ENCODE results near the gene POLR2J3. TPM values are rescaled to one million over a fixed set of nuclear protein-coding genes. Genes with fewer than 3 reads are reported as not detected.
"Not testable (repeated sequence)": the region's sequence is repeated elsewhere in the genome, so short reads cannot be mapped to it uniquely, and the experiment has no call there.

POLR2J3 gene
- total RNA-seq: 63.1 and 67.8 TPM in 2 replicates

- intact Hi-C loops (cut with micrococcal nuclease): not testable (repeated sequence)
These were observed at the start of gene POLR2J3 for GRCh38 chr7:102572261-102573239. Gene POLR2J3, minus strand, starts transcription at chr7:102572583. Its CDS starts 62 bp downstream, at chr7:102572521.

- intact Hi-C loops (cut with micrococcal nuclease): not testable (repeated sequence)
These were observed 45.7 kb upstream of the POLR2J3 start for GRCh38 chr7:102618122-102618521.

GRCh38 chr7:102616507-102617125 lies 44.2 kb upstream of the POLR2J3 start, which contains the start of gene RASA4:
Gene RASA4, minus strand, starts transcription at chr7:102616756. Its CDS starts 67 bp downstream, at chr7:102616689.
- intact Hi-C loops (cut with micrococcal nuclease): not testable (repeated sequence)

- intact Hi-C loops (cut with micrococcal nuclease): not testable (repeated sequence)
These were observed 43.5 kb upstream of the POLR2J3 start for GRCh38 chr7:102615930-102616329.

DNA sequence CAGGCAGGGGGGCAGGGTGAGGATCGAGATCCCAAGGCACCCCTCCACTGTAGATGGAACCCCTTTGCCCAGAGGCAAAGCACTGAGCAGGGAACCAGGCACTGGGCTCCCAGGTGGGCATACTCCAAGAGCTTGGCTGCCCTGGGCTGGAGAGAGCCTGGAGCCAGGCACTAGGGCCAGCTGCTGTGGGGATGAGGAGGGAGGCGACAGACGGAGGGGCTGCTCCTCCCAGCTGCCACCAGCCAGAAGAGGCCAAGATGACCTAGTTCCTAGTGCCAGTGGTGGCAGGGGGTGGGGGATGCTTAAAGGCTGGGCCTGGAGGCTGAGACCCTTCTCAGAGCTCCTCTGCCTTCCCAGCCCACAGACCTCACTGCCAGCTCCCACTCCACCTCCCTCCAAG lies 42.5 kb upstream of the POLR2J3 start:
- intact Hi-C loops (cut with micrococcal nuclease): not testable (repeated sequence)

- intact Hi-C loops (cut with micrococcal nuclease): not testable (repeated sequence)
These were observed 41.9 kb upstream of the POLR2J3 start for GRCh38 chr7:102614346-102614697.

DNA sequence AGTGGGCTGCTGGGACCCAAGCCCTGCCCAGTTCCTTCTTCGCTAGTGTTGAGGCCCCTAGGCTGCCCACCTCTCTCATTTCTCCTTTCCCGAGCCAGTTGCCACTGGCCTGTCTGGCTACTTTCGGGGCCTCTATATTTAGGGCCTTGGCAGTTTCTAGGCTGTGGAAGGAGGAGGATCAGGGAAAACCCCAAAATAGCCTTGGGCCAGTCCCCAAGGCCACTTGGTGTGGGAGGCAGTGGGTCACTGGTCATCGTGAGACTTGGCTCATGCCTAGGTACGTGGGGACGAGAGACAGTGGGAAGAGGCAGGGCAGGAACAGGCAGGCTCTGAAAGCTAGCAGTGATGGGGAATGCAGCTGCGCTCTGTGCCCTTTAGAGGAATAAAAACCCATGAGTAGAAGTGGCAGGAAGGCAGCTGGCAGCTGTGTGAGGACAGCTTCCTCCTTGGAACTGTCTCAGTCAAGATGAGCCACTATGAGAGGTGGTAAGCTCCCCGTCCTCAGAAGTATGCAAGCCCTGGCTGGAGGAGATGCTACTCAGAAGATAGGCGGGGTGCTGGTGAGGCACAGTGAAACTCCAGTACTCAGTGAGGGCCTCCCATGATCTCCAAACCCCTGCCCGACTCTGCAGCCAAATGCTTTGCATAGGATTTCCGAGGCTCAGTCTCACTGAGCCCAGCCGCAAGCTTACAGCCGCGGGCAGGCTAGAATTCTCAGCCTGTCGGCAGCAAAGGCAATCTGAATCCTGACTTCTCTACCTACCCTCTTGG lies 41.4 kb upstream of the POLR2J3 start:
- intact Hi-C loops (cut with micrococcal nuclease): not testable (repeated sequence)

DNA sequence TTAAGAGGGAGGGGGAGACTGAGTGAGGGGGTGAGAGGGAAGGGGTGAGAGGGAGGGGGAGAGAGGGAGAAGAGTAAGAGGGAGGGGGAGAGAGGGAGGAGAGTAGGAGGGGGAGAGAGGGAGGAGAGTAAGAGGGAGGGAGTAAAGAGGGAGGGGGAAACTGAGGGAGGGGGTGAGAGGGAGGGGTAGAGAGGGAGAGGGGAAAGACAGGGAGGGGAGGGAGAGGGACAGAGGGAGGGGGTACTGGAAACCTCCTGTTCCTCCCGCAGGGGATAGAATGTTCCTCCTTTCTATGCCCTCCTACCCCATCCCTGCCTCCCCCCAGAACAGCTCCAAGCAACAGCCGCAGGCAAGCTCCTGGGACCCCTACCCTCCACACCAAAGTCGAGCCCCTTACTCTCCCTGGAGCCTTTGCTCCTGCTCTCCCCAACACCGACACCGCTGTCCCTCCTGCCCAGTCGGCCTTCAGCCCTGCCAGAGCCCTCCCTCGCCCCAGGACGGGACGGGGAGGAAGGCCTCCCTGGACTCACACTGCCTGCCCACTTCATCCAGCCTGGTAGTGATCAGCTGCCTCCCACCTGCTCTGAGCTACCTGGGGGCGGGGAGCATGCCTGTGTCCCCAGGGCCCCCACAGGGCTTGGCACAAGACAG lies 39.4 kb upstream of the POLR2J3 start:
- intact Hi-C loops (cut with micrococcal nuclease): not testable (repeated sequence)

- intact Hi-C loops (cut with micrococcal nuclease): not testable (repeated sequence)
These were observed 38.8 kb upstream of the POLR2J3 start for GRCh38 chr7:102611013-102611674.

DNA sequence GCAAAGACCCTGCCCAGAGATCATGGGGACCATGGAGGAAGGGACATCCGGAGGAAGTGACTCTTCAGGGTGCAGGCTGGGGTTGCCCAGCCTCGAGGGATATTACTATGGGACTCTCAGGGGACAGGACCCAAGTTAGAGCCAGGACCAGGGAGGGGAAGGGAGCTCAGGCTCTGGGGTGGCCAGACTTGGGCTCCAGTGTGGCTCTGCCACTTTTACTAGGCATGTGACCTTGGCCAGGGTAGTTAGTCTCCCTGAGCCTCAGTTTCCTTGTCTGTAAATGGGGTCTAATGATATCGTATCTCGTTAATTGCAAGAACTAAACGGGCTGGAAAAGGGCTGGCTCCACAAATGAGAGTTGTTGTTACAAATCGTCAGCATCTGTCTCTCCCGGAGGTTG lies 38.1 kb upstream of the POLR2J3 start:
- intact Hi-C loops (cut with micrococcal nuclease): not testable (repeated sequence)

DNA sequence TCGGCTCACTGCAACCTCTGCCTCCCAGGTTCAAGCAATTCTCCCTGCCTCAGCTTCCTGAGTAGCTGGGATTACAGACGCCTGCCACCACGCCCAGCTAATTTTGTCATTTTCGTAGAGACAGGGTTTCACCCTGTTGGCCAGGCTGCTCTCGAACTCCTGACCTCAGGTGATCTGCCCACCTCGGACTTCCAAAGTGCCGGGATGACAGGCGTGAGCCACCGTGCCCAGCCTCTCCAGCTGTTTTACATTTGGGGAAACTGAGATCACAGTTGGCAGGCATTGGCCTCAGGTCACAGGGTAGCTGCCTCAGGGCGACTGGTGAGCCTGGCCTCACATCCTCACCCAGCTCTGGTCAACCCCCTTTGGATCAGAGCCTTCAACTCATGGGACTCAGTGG lies 37.4 kb upstream of the POLR2J3 start:
- intact Hi-C loops (cut with micrococcal nuclease): not testable (repeated sequence)

GRCh38 chr7:102606848-102607247 lies 34.5 kb upstream of the POLR2J3 start:
- intact Hi-C loops (cut with micrococcal nuclease): not testable (repeated sequence)

DNA sequence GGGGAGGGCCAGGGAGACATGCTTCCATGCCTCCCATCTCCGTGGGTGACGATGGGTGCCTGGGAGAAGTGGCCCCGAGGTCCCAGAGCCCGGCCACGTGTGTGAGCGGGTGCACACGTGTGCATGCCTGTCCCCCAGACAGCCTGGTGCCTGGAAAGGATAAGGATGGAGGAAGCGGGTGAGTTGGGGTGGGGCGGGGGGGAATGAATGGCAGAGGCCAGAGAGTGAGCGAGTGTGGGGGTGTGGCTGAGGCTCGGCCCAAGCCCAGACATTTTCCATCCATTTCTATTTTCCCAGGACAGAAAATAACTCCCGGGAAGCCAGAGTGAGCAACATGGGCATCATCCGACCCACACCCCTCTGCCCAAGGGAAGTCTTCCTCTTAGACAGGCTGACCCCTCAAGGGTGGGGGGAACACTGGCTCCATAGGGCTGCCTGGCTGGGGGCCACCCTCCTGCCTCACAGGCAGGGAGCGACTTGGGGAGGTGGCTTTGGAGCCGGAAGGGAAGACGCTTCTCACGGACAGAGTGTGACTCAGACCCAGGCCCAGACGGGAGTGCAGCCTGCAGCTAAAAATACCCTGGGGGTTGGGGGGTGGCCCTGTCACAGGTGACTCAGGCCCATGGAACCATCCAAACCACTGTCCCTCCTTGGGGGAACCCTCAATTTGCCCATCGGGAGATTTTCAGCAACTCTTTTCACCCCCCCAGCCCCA lies 32.2 kb upstream of the POLR2J3 start:
- intact Hi-C loops (cut with micrococcal nuclease): not testable (repeated sequence)

GRCh38 chr7:102602317-102602716 lies 29.9 kb upstream of the POLR2J3 start:
- intact Hi-C loops (cut with micrococcal nuclease): not testable (repeated sequence)

- intact Hi-C loops (cut with micrococcal nuclease): not testable (repeated sequence)
These were observed 27.3 kb upstream of the POLR2J3 start for GRCh38 chr7:102599699-102600098.

- intact Hi-C loops (cut with micrococcal nuclease): not testable (repeated sequence)
These were observed 23.7 kb upstream of the POLR2J3 start for GRCh38 chr7:102596036-102596435.

- intact Hi-C loops (cut with micrococcal nuclease): not testable (repeated sequence)
These were observed 21.4 kb upstream of the POLR2J3 start for GRCh38 chr7:102593637-102594334.

GRCh38 chr7:102592477-102593019 lies 20.2 kb upstream of the POLR2J3 start:
- intact Hi-C loops (cut with micrococcal nuclease): not testable (repeated sequence)

DNA sequence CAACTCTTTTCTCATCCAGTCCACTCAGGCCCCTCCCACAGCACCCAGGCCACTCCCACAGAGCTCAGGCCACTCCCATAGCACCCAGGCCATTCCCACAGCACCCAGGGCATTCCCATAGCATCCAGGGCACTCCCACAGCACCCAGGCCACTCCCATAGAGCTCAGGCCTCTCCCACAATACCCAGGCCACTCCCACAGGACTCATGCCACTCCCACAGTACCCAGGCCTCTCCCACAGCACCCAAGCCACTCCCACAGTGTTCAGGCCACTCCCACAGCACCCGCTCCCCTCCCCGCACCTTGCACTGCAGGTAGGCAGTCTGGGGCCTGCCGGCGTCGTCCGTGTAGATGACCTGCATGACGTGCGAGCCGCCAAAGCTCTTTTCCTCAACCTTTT lies 17.5 kb upstream of the POLR2J3 start:
- intact Hi-C loops (cut with micrococcal nuclease): not testable (repeated sequence)

Data from T-helper 1 cell treated with Interleukin-12 subunit alpha and Interleukin-12 subunit beta and Interleukin-4 antibody, amounts not matched to agents 30 ng/mL and 1 ng/mL, for 36 hours (primary cell).